Measurements from ENCODE around the gene KRTAP17-1. TPM values are rescaled to one million over a fixed set of nuclear protein-coding genes. Genes with fewer than 3 reads are reported as not detected.

KRTAP17-1 gene
- total and polyA plus RNA-seq, 2 donors = not detected

GRCh38 chr17:41326173-41327145 is 10.9 kb upstream of the KRTAP17-1 start:
- DNase-seq (ENCODE audit: extremely low spot score) = no peak
- no peaks in the 10 kb centered on the region for H3K4me1 ChIP-seq (ENCODE audit: insufficient read depth)
- WGBS = 89% methylated on average over 18 of the region's 18 CpGs
- H3K4me3 ChIP-seq (ENCODE audit: low read depth, low read length) = no peak overlapping the region
- H3K27ac ChIP-seq (ENCODE audit: low read depth) = no peak overlapping the region
- H3K36me3 ChIP-seq (ENCODE audit: insufficient read depth) = no peaks in the 10 kb centered on the region

DNA sequence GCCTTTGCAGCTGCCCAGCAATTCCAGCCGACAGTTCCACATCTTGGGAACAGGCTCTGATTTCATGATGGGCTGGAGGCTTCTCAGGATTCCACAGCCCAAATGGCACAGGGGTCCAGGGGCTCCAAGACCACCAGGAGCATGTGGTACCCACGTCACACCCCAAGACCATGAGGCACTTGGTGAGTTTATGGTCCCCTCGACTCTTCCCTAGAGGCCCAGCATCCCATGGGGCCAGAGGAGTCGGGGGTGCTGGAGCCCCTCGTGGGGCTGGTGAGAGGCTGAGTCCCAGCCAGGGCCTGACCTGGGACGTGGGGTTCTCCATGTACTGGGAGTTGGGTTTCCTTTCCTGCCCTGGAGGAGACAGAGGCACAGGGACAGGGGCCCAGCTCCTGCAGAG is 10.1 kb upstream of the KRTAP17-1 start:
- no peak for DNase-seq (ENCODE audit: extremely low spot score)
- Histone ChIP-seq H3K4me3 (ENCODE audit: low read depth, low read length) (no peak overlapping the region), H3K4me1 (ENCODE audit: insufficient read depth) (no peaks in the 10 kb centered on the region), H3K36me3 (ENCODE audit: insufficient read depth) (no peaks in the 10 kb centered on the region), H3K27ac (ENCODE audit: low read depth) (no peak overlapping the region)
- WGBS = 88% methylated on average over 6 of the region's 6 CpGs

GRCh38 chr17:41325126-41325525 is 9.6 kb upstream of the KRTAP17-1 start:
- Histone ChIP-seq H3K27ac (ENCODE audit: low read depth) (no peak overlapping the region), H3K4me3 (ENCODE audit: low read depth, low read length) (no peak overlapping the region), H3K4me1 (ENCODE audit: insufficient read depth) (no peaks in the 10 kb centered on the region), H3K36me3 (ENCODE audit: insufficient read depth) (no peaks in the 10 kb centered on the region)
- WGBS = 84% methylated on average over 10 of the region's 10 CpGs
- DNase-seq (ENCODE audit: extremely low spot score) = no peak

- no peak overlapping the region for H3K4me3 ChIP-seq (ENCODE audit: low read depth, low read length)
- no peak for DNase-seq (ENCODE audit: extremely low spot score)
- H3K4me1 ChIP-seq (ENCODE audit: insufficient read depth) = no peaks in the 10 kb centered on the region
- H3K36me3 ChIP-seq (ENCODE audit: insufficient read depth) = no peaks in the 10 kb centered on the region
- WGBS = 73% methylated on average over 16 of the region's 16 CpGs
- H3K27ac ChIP-seq (ENCODE audit: low read depth) = no peak overlapping the region
These were observed 8.9 kb upstream of the KRTAP17-1 start for GRCh38 chr17:41324180-41325075.

- no peak overlapping the region for H3K27ac ChIP-seq (ENCODE audit: low read depth)
- WGBS = 90% methylated on average over 11 of the region's 11 CpGs
- H3K4me1 ChIP-seq (ENCODE audit: insufficient read depth) = no peaks in the 10 kb centered on the region
- no peak for DNase-seq (ENCODE audit: extremely low spot score)
- no peaks in the 10 kb centered on the region for H3K36me3 ChIP-seq (ENCODE audit: insufficient read depth)
- no peak overlapping the region for H3K4me3 ChIP-seq (ENCODE audit: low read depth, low read length)
These were observed 7.7 kb upstream of the KRTAP17-1 start for GRCh38 chr17:41322903-41323895.

DNA sequence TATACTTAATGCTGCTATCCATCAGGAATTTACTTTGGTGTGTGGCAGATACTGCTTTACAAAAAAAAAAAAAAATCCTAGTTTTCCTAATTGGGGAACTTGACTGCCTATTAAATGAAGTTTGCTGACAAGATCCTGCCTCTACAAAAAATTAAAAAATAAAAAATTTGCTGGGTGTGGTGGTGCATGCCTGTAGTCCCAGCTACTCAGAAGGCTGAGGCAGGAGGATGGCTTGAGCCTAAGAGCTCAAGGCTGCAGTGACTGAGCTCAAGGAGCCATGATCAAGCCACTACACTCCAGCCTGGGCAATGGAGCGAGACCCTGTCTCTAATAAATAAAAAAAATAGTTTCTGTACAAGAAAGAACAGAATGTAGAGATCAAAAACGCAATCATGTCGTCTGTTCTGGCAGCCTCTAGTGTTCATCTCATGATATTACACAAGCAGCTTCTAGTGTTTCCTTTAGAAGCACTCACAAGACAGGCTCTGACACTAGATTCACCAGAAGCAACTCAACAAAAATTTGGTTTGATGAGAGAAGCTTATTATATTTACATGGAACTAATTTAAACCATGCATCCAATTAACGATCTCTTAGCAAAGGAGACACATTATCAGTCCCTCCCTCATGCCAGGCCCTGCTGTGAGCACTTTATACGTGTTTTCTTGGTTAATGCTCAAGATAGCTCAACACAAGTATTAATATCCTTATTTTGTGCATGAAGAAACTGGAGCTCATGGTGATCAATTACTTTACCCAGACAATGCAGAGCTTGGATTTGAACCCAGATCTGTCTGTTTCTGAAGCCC is 6.8 kb upstream of the KRTAP17-1 start:
- H3K27ac ChIP-seq (ENCODE audit: low read depth) = no peak overlapping the region
- H3K4me3 ChIP-seq (ENCODE audit: low read depth, low read length) = no peak overlapping the region
- H3K4me1 ChIP-seq (ENCODE audit: insufficient read depth) = no peaks in the 10 kb centered on the region
- H3K36me3 ChIP-seq (ENCODE audit: insufficient read depth) = no peaks in the 10 kb centered on the region
- no peak for DNase-seq (ENCODE audit: extremely low spot score)
- 32% methylated on average over 5 of the region's 5 CpGs for WGBS

DNA sequence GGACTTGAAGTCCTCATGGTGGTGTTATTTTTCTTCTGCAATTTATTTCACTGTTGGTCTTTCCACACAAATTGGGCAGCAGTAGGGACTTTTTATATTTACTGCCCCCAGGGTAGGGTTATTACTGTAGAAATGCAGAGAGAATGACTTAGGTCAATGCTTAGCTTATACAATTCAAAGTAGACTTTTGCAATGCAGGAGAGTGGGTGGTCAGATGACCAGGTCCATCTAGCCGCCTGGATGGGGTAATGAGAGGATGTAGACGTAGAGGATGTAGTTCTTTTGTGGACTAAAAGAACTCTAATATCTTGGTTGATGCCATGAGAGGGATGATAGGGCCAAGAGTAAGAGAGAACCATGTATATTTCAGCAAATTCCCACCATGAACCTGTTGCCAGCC is 2.7 kb upstream of the KRTAP17-1 start:
- no peak for DNase-seq (ENCODE audit: extremely low spot score)
- H3K27ac ChIP-seq (ENCODE audit: low read depth) = no peak overlapping the region
- H3K36me3 ChIP-seq (ENCODE audit: insufficient read depth) = no peaks in the 10 kb centered on the region
- no peak overlapping the region for H3K4me3 ChIP-seq (ENCODE audit: low read depth, low read length)
- H3K4me1 ChIP-seq (ENCODE audit: insufficient read depth) = no peaks in the 10 kb centered on the region
- 48% methylated on average over 2 of the region's 2 CpGs for WGBS

- Histone ChIP-seq H3K4me3 (ENCODE audit: low read depth, low read length) (no peak overlapping the region), H3K27ac (ENCODE audit: low read depth) (no peak overlapping the region), H3K36me3 (ENCODE audit: insufficient read depth) (no peaks in the 10 kb centered on the region), H3K4me1 (ENCODE audit: insufficient read depth) (no peaks in the 10 kb centered on the region)
- DNase-seq (ENCODE audit: extremely low spot score) = no peak
- WGBS = 69% methylated on average over 17 of the region's 17 CpGs
These were observed 420 bp upstream of the KRTAP17-1 start for GRCh38 chr17:41315814-41316445.

DNA sequence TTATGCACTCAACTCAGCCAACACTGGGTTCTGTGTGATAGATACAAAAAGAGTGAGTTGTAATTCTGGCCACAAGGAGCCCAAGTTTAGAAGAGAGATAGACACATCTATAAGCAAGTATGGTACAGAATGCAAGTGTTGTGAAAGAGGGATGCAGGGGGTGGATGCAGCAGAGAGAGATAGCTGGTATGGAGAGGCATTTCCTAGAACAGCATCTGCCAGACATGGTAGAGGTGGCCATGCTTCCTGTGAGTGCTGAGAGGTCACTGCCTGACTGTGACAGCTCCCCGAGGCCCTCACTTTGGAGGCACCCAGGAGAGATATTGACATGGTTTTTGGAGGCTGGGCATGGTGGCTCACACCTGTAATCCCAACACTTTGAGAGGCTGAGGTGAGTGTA is 4.4 kb downstream of the KRTAP17-1 start:
- H3K4me3 ChIP-seq (ENCODE audit: low read depth, low read length) = no peak overlapping the region
- H3K4me1 ChIP-seq (ENCODE audit: insufficient read depth) = no peaks in the 10 kb centered on the region
- 78% methylated on average over 1 of the region's 1 CpG for WGBS
- H3K36me3 ChIP-seq (ENCODE audit: insufficient read depth) = no peaks in the 10 kb centered on the region
- DNase-seq (ENCODE audit: extremely low spot score) = no peak
- no peak overlapping the region for H3K27ac ChIP-seq (ENCODE audit: low read depth)

DNA sequence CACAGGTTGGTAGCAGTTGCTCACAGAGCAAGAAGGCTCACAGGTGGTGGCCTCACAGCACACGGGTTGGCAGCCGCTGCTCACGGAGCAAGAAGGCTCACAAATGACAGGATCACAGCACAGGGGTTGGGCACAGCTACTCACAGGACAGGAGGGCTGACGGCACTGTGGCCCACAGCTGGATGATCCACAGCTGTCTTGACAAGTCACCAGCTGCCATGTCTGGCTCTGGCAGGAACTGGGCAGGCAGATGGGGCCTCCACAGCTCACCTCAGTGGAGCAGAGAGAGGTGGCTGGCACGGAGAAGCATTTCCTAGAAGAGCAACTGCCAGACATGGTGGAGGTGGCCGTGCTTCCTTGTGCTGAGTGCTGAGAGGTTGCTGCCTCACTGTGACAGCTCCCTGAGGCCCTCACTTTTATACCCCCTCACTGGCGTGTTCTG is 6.6 kb downstream of the KRTAP17-1 start, which contains the start of gene KRTAP16-1:
TSS of gene KRTAP16-1 (minus strand) at position 392 of the 442 bp plus-strand sequence. CDS start at position 336, 56 bp downstream.
- no peak within 1 kb of the TSS for H3K27ac ChIP-seq (ENCODE audit: low read depth)
- H3K36me3 ChIP-seq (ENCODE audit: insufficient read depth) = no peaks in the 10 kb centered on the region
- H3K4me3 ChIP-seq (ENCODE audit: low read depth, low read length) = no peak within 1 kb of the TSS
- 64% methylated on average over 7 of the region's 7 CpGs for WGBS
- H3K4me1 ChIP-seq (ENCODE audit: insufficient read depth) = no peaks in the 10 kb centered on the region
- no peak for DNase-seq (ENCODE audit: extremely low spot score)

GRCh38 chr17:41308251-41308917 is 7.1 kb downstream of the KRTAP17-1 start:
- no peak for DNase-seq (ENCODE audit: extremely low spot score)
- H3K36me3 ChIP-seq (ENCODE audit: insufficient read depth) = no peaks in the 10 kb centered on the region
- no peak overlapping the region for H3K4me3 ChIP-seq (ENCODE audit: low read depth, low read length)
- 50% methylated on average over 10 of the region's 10 CpGs for WGBS
- H3K4me1 ChIP-seq (ENCODE audit: insufficient read depth) = no peaks in the 10 kb centered on the region
- H3K27ac ChIP-seq (ENCODE audit: low read depth) = no peak overlapping the region
